Neuronal stem cell (in vitro differentiated cells): ENCODE data around the gene RAB13.

Source experiments
- DNase-seq: peaks from one replicate; pipeline ENCODE4 v3.0.0-alpha.2; 2013; ENCODE audit warnings: low spot score
- H2AFZ ChIP-seq: one replicate; pipeline ENCODE4 v1.6.1; 2013; ENCODE audit warnings: mild to moderate bottlenecking, low read length, inconsistent platforms
- H2AK5ac ChIP-seq: 2 replicates; pipeline ENCODE4 v1.6.1; 2013; ENCODE audit warnings: low read depth, mild to moderate bottlenecking, inconsistent platforms, low read length, moderate library complexity, mixed read lengths
- H2BK120ac ChIP-seq: 2 replicates; pipeline ENCODE4 v1.6.1; 2013; ENCODE audit warnings: low read depth, mild to moderate bottlenecking, inconsistent platforms, low read length, moderate library complexity, mixed read lengths
- H2BK12ac ChIP-seq: one replicate; pipeline ENCODE4 v1.6.1; 2013; ENCODE audit warnings: low read length, inconsistent platforms
- H2BK15ac ChIP-seq: 2 replicates; pipeline ENCODE4 v1.6.1; 2013; ENCODE audit warnings: mild to moderate bottlenecking, low read length, inconsistent platforms, mixed read lengths
- H2BK5ac ChIP-seq: one replicate; pipeline ENCODE4 v1.6.1; 2013; ENCODE audit warnings: inconsistent platforms, mild to moderate bottlenecking, low read length, moderate library complexity
- H3K14ac ChIP-seq: one replicate; pipeline ENCODE4 v1.6.1; 2013; ENCODE audit warnings: low read length, inconsistent platforms
- H3K18ac ChIP-seq: 2 replicates; pipeline ENCODE4 v1.6.1; 2013; ENCODE audit warnings: low read length, inconsistent platforms
- H3K23ac ChIP-seq: 2 replicates; pipeline ENCODE4 v1.6.1; 2013; ENCODE audit warnings: low read depth, mild to moderate bottlenecking, mixed read lengths, low read length, inconsistent platforms; ENCODE audit not compliant: poor library complexity
- H3K27ac ChIP-seq: replicated peaks from 3 replicates; pipeline ENCODE4 v1.5.1; 2013; ENCODE audit warnings: low read length, inconsistent platforms
- H3K27me3 ChIP-seq, 3 experiments: 2 replicates each; pipeline ENCODE4 v1.6.1; 2013; ENCODE audit warnings: low read length in 3 of 3, mild to moderate bottlenecking in 2 of 3, inconsistent platforms in 1 of 3, low read depth in 1 of 3, mixed read lengths in 1 of 3, moderate library complexity in 1 of 3; ENCODE audit not compliant: control insufficient read depth in 3 of 3, insufficient read depth in 3 of 3
- H3K36me3 ChIP-seq, 2 donors: replicated peaks in 1 of 2; 2 replicates each; pipeline ENCODE4 v1.6.1; 2013; ENCODE audit warnings: low read length in 2 of 2; ENCODE audit not compliant: control insufficient read depth in 2 of 2, insufficient read depth in 2 of 2
- H3K4ac ChIP-seq: 2 replicates; pipeline ENCODE4 v1.6.1; 2013; ENCODE audit warnings: inconsistent platforms, mild to moderate bottlenecking, low read length, moderate library complexity
- H3K4me1 ChIP-seq, 2 donors: 1 replicate in 1 of 2; 2 replicates in 1 of 2; pipeline ENCODE4 v1.6.1; 2013; ENCODE audit warnings: low read length in 2 of 2, low read depth in 1 of 2; ENCODE audit not compliant: control insufficient read depth in 2 of 2, insufficient read depth in 1 of 2
- H3K4me2 ChIP-seq: one replicate; pipeline ENCODE4 v1.6.1; 2013; ENCODE audit warnings: mild to moderate bottlenecking, low read length, inconsistent platforms; ENCODE audit not compliant: insufficient read depth, poor library complexity, severe bottlenecking
- H3K4me3 ChIP-seq, 2 donors: 2 replicates each; pipeline ENCODE4 v1.5.1; 2013; ENCODE audit warnings: low read length in 2 of 2, mild to moderate bottlenecking in 2 of 2, inconsistent platforms in 1 of 2, moderate library complexity in 1 of 2
- H3K79me1 ChIP-seq: one replicate; pipeline ENCODE4 v1.6.1; 2013; ENCODE audit warnings: low read depth, mild to moderate bottlenecking, inconsistent platforms, low read length, moderate library complexity
- H3K9ac ChIP-seq: one replicate; pipeline ENCODE4 v1.6.1; 2013; ENCODE audit warnings: mild to moderate bottlenecking, low read depth, low read length, inconsistent platforms; ENCODE audit not compliant: poor library complexity
- H3K9me3 ChIP-seq, 2 donors: replicated peaks in 1 of 2; 2 replicates each; pipeline versions ENCODE3 to v1.6.1; 2013; ENCODE audit warnings: low read length in 2 of 2, mild to moderate bottlenecking in 2 of 2, inconsistent platforms in 1 of 2, low read depth in 1 of 2, mixed read lengths in 1 of 2, moderate library complexity in 1 of 2; ENCODE audit not compliant: control insufficient read depth in 2 of 2, insufficient read depth in 1 of 2
- H4K8ac ChIP-seq: one replicate; pipeline ENCODE4 v1.6.1; 2013; ENCODE audit warnings: low read depth, mild to moderate bottlenecking, inconsistent platforms, low read length, moderate library complexity
- H4K91ac ChIP-seq: one replicate; pipeline ENCODE4 v1.6.1; 2013; ENCODE audit warnings: low read length, low read depth, mild to moderate bottlenecking, inconsistent platforms; ENCODE audit not compliant: poor library complexity
- WGBS, 2 donors: extraction: QIAGEN DNeasy Blood & Tissue Kit; methylation state at CpG; one replicate each; pipeline ENCODE4 v1.1.7; 2013; ENCODE audit warnings: missing lambda C conversion rate in 2 of 2, mixed read lengths in 1 of 2; ENCODE audit not compliant: insufficient read length in 2 of 2, insufficient replicate concordance in 1 of 2; ENCODE audit errors: extremely low coverage in 2 of 2; 5-methylcytosine and 5-hydroxymethylcytosine counted together

Gene RAB13

DNA sequence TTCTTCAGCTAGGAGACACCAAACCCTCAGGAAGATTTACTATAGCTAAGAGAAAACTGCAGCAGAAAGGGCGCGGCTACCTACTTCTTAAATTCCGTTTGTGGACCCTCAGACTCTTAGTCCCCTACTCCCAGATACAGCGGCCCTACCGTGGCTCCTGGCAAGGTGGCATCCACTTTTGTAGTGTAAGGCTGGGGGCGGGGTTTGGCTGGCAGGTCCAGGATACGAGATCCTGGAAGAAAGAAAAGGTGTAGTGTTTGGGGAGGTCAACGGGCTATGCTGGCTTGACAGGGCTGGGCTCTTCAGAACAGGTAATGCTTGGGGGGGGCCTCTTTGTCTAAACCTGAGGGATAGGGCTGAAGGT, 18.2 kb downstream of the RAB13 start:
- H4K91ac ChIP-seq, result no peak overlapping the region
- H3K27me3 ChIP-seq, result no peaks in the 10 kb centered on the region
- peak overlapping the region; percentile 59 for H3K18ac ChIP-seq
- H2BK12ac ChIP-seq, result no peak overlapping the region
- H3K9ac ChIP-seq, result no peak overlapping the region
- DNase-seq, result no peak
- H3K23ac ChIP-seq, result no peak overlapping the region
- no peaks in the 10 kb centered on the region for H3K9me3 ChIP-seq
- peak overlapping the region; percentile 63 for H3K4me2 ChIP-seq
- no peaks in the 10 kb centered on the region for H3K79me1 ChIP-seq
- H4K8ac ChIP-seq, result no peak overlapping the region
- peak overlapping the region; percentile 54 to 60 for H3K4me3 ChIP-seq
- peak overlapping the region; percentile 91 for H3K27ac ChIP-seq
- no peak overlapping the region for H2BK120ac ChIP-seq
- no peak overlapping the region for H3K14ac ChIP-seq
- peaks cover 6 to 14% of the 10 kb centered on the region in 2 donors for H3K4me1 ChIP-seq
- no peak overlapping the region for H2BK5ac ChIP-seq
- no peak overlapping the region for H3K4ac ChIP-seq
- no CpG with 5 or more reads among the region's 8 CpGs for WGBS, 2 donors
- peaks cover 1 to 28% of the 10 kb centered on the region in 2 donors for H3K36me3 ChIP-seq
- H2AFZ ChIP-seq, result peak overlapping the region; percentile 65
- peak overlapping the region; percentile 1 for H2BK15ac ChIP-seq
- H2AK5ac ChIP-seq, result peak overlapping the region; percentile 87

DNA sequence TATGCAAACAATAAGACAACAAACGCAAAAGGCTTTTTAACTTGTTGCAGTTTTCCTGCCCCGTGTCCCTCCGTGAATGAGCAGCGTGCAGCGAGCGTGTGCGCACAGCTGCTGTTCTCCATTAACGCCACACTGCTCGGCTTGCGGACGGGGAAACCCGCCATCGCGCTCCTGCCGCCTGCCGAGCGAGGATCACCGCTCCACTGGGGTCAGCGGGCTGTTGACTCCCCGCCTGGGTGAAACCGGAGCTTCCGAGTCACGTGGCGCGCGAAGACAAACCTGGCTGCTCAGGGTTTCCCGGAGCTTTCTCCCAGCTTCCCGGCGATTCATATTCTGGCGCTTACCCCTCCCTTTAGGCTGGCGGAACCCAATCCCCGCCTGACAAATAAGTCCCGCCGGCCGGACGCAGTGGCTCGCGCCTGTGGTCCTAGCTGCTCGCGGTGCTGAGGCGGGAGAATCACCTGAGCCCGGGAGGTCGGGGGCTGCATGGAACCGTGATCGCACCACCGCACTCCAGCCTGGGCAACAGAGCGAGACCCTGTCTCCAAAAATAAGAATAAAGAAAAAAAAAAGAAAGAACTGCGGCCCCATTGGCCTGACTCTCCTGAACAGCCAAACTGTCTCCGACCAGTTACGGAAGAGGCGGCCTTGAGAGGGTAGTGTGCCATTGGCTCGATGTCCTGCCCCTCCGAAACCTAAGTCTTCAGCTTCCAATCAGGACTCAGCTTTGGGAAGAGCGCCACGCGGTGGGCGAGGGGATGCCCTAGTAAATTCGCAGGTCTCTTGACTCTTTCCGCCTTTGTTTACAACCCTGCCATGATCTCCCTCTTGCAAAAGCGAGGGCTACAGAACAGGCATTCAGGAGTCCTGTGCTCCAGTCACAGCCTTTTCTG, 18.8 kb downstream of the RAB13 start, which contains the start of gene CREB3L4:
Gene CREB3L4 (plus strand): TSS at position 796 of the 893 bp plus-strand sequence. CDS start 624 bp downstream, outside the sequence.
- no CpG with 5 or more reads among the region's 60 CpGs for WGBS, 2 donors
- Histone ChIP-seq H3K14ac (no peak within 1 kb of the TSS), H4K91ac (no peak within 1 kb of the TSS), H2BK120ac (no peak within 1 kb of the TSS), H3K4me1 (peaks cover 10 to 18% of the 10 kb centered on the region in 2 donors), H2BK12ac (no peak within 1 kb of the TSS), H2AFZ (peak within 1 kb of the TSS; percentile 77), H2AK5ac (peak within 1 kb of the TSS; percentile 87), H3K9ac (peak within 1 kb of the TSS; percentile 83), H3K4me2 (peak within 1 kb of the TSS; percentile 84), H3K4ac (no peak within 1 kb of the TSS), H3K23ac (peak within 1 kb of the TSS; percentile 90), H3K36me3 (peaks cover 0 to 22% of the 10 kb centered on the region in 2 donors), H3K18ac (peak within 1 kb of the TSS; percentile 95), H2BK5ac (no peak within 1 kb of the TSS), H3K9me3 (no peaks in the 10 kb centered on the region), H3K4me3 (peak within 1 kb of the TSS; percentile 54 to 85), H3K27me3 (no peaks in the 10 kb centered on the region), H3K27ac (peak within 1 kb of the TSS; percentile 91), H3K79me1 (peaks cover 3% of the 10 kb centered on the region), H4K8ac (no peak within 1 kb of the TSS), H2BK15ac (peak within 1 kb of the TSS; percentile 82)
- DNase-seq, result peak; percentile 92

DNA sequence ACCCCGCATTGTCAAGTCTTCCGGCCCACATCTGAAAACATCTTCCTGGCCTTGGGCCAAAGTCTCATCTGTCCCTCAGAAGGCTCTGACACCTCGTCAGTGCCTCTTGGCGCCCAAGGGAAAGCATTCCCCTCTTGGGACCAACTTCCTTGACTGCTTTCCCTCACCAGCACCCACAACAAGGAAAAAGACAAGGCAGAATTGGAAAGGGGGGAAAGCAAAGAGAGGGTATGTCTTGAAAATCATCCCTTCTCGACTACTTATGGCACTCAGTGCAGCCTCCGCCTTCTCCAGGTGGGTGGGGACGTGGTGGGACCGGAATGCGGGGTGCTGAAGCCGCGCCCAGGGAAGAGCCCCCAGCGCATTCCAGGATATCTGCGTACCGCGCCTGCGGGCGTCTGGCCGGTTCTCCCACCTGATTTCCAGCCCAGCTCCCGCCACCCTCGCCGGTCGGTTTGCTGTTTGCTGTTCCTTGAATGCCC, 22.2 kb downstream of the RAB13 start:
- H2BK12ac ChIP-seq, result no peak overlapping the region
- no peaks in the 10 kb centered on the region for H3K9me3 ChIP-seq
- H3K27me3 ChIP-seq, result no peaks in the 10 kb centered on the region
- peak overlapping the region; percentile 68 to 83 for H3K4me3 ChIP-seq
- H4K91ac ChIP-seq, result no peak overlapping the region
- peaks cover 18 to 29% of the 10 kb centered on the region in 2 donors for H3K4me1 ChIP-seq
- H2AFZ ChIP-seq, result peak overlapping the region; percentile 83
- peak overlapping the region; percentile 25 for H2AK5ac ChIP-seq
- peak overlapping the region; percentile 97 for H3K27ac ChIP-seq
- peak overlapping the region; percentile 78 for H3K9ac ChIP-seq
- peak; percentile 69 for DNase-seq
- H2BK120ac ChIP-seq, result no peak overlapping the region
- peak overlapping the region; percentile 8 for H3K23ac ChIP-seq
- no peak overlapping the region for H3K14ac ChIP-seq
- H3K18ac ChIP-seq, result peak overlapping the region; percentile 58
- H3K4me2 ChIP-seq, result peak overlapping the region; percentile 80
- H3K79me1 ChIP-seq, result peaks cover 8% of the 10 kb centered on the region
- peak overlapping the region; percentile 45 for H2BK5ac ChIP-seq
- H3K36me3 ChIP-seq, result peaks cover 20 to 41% of the 10 kb centered on the region in 2 donors
- H4K8ac ChIP-seq, result no peak overlapping the region
- H3K4ac ChIP-seq, result no peak overlapping the region
- H2BK15ac ChIP-seq, result no peak overlapping the region
- no CpG with 5 or more reads among the region's 22 CpGs for WGBS, 2 donors
